Measurements from ENCODE around the gene SEMA4G. TPM values are rescaled to one million over a fixed set of nuclear protein-coding genes. Genes with fewer than 3 reads are reported as not detected.
"Not testable (repeated sequence)": the region's sequence is repeated elsewhere in the genome, so short reads cannot be mapped to it uniquely, and the experiment has no call there.

Gene SEMA4G
- polyA plus RNA-seq, 3 donors, result 49.8 to 67.6 (median 61.7) TPM

GRCh38 chr10:100968062-100968736 lies 1.1 kb upstream of the SEMA4G start:
- no peak for DNase-seq

DNA sequence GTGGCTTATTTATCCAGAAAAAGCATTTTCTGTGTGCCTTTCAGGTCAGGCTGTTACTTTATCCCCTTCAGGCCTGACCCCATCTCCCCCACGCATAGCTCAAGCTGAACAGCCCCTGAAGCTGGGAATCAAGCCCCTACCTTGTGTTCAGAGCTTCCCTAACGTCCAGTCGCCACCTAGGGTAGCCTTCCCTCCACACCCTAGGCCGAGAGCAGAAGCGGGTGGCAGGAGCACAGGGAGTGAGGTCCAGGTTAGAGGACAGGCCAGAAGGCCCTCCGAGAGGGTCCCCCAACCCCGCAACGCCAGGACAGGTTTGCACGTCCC lies 479 bp upstream of the SEMA4G start:
- DNase-seq, result no peak

DNA sequence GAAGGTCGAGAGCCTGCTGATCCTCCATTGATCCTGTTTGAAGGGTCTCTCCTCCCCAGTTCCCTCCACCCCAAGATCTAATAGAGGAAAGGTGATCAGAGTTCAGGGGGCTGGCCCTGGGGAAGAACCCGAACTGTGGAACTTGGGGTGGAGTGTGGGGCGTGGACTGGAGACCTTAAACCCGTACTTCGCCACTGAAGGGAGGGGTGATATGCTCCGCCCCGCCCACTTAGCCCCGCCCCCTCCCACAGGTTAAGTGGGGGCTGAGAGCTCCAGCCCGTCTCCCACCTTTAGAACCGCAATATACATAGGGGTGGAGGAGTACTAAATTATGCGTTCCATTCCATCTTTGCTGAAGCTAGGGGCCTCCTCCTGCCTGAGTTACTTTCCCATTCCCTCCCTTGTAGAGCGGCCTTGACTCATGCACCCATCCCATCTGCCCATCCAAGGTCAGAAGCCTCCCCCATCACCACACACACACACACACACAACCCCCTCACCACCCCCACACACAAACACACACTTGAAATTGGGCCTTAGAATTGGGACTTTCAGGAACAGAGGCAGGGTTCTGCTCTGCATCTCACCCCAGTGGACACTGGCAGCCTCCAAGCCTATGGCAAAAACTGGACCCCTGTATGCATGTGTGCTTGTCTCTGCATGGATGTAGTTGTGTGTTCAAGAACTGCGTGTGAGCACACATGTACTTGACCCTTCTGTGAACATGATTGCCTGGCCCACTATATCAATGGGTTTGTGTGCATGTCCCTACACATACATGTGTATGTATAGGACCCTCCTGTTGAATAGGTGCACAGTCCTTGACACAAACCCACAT lies 991 bp downstream of the SEMA4G start:
- DNase-seq, result no peak

DNA sequence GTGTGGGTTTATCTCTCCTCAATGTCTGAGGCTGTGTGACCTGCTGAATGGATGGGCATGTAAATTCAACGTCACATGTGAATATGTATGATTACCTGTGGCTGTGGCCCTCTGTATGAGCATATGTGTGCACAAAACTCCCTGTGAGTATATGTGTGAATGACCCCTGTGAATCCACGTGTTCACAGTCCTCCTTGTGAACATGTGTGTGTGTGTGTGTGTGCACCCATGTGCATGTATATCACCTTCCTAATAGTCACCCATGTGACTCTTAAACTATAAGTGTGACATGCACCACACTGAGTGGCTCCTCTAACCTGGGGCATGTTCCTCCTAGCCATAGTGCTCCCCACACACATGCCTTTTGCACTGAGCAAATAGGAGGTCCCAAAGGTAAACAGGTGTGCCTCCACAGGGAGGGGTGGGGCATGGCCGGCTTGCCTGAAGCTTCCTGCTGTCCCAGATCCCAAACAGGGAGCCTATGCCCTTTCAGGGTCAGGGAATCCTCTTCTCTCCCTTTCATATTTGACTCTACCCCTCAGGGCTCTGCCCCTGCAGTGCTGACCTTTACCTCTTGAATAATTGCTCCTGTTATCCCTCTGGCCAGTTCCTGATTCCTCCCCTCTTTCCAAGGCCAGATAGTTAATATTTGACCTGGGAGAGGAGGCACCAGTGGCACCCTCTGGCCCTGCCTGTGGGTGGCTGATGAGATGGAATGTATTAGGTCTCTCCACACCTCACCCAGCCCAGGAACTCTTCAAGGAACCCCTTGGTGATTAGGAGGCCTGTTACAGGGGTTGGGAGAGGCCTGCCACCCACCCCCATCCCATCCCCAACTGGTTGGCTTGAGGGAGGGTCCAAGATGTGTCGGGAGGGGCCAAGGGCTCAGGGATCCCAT lies 1.9 kb downstream of the SEMA4G start:
- no peak for DNase-seq

- DNase-seq, result no peak
Observed at GRCh38 chr10:100972115-100972903, 3.0 kb downstream of the SEMA4G start.

DNA sequence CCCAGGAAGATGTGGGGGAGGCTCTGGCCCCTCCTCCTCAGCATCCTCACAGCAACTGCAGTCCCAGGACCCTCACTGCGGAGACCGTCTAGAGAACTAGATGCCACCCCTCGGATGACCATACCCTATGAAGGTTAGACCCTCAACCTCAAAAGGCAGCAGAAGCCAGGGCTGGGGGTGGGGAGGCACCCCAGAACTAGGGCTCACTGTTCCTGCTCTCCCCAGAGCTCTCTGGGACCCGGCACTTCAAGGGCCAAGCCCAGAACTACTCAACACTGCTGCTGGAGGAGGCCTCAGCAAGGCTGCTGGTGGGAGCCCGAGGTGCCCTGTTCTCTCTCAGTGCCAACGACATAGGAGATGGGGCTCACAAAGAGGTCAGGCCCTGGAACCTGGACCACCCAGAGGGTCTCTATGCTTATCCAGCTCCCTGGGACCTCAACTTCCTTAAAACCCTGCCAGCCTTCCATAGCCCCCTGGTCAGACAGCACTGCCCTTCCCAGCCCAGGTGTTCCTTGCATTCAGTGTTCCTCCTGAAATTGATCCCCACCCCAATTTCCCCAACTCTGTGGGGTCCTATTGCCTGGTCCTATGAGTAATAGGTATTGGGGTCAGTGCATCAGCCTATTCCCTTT lies 3.7 kb downstream of the SEMA4G start:
- no peak for DNase-seq

DNA sequence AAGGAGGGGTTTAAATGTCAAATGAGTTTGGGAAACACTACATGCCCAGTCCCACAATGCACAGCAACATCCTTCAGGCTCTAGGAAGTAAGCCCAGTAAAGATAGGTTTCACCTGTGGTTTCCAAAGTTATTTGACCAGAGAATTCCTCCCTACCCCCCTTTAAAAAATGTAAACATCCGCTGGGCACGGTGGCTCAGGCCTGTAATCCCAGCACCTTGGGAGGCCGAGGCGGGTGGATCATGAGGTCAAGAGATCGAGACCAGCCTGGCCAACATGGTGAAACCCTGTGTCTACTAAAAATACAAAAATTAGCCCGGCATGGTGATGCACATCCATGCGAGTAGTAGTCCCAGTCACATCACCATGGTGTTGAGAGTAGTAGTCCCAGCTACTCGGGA lies 6.1 kb downstream of the SEMA4G start:
- DNase-seq, result not testable (repeated sequence)

- DNase-seq, result no peak
Observed at GRCh38 chr10:100976906-100977305, 7.6 kb downstream of the SEMA4G start.

GRCh38 chr10:100977436-100977835 lies 8.1 kb downstream of the SEMA4G start:
- no peak for DNase-seq

- DNase-seq, result no peak
Observed at GRCh38 chr10:100978121-100978900, 9.0 kb downstream of the SEMA4G start.

DNA sequence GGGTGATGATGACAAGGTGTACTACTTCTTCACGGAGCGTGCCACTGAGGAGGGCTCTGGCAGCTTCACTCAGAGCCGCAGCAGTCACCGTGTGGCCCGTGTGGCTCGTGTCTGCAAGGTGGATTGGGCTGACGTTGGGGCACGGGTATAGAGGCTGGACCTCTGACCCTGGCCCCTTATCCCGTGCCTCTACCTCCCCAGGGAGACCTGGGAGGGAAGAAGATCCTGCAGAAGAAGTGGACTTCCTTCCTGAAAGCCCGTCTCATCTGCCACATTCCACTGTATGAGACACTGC lies 9.5 kb downstream of the SEMA4G start:
- no peak for DNase-seq

DNA sequence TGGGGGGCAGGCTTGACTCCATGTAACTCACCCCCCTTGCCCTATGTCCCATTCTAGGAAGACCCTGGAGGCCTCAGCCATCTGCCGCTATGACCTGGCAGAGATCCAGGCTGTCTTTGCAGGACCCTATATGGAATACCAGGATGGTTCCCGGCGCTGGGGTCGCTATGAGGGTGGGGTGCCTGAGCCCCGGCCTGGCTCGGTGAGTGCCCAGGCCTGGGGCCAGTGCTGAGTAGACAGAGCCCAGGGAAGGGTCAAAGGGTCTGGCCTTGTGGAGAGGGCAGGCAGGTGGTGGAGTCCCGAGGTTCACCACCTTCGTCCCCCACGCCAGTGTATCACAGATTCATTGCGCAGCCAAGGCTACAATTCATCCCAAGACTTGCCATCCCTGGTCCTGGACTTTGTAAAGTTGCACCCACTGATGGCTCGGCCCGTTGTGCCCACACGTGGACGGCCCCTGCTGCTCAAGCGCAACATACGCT lies 10.5 kb downstream of the SEMA4G start:
- no peak for DNase-seq

- no peak for DNase-seq
Observed at GRCh38 chr10:100980311-100980710, 11.0 kb downstream of the SEMA4G start.

DNA sequence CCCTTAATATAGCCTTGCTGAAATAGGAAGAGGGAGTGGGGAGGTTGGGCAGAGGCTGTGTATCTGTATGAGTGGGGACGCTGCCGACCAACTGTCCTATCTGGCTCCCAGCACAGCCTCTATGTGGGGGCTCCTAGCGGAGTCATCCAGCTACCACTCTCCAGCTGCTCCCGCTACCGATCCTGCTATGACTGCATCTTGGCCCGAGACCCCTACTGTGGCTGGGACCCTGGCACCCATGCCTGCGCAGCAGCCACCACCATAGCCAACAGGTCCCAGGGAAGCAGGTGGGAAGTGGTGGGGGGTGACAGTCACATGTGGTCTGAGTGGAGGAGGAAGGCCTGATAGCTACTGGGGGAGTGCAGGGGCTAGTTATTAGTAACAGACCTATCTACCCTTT lies 11.4 kb downstream of the SEMA4G start:
- DNase-seq, result no peak

DNA sequence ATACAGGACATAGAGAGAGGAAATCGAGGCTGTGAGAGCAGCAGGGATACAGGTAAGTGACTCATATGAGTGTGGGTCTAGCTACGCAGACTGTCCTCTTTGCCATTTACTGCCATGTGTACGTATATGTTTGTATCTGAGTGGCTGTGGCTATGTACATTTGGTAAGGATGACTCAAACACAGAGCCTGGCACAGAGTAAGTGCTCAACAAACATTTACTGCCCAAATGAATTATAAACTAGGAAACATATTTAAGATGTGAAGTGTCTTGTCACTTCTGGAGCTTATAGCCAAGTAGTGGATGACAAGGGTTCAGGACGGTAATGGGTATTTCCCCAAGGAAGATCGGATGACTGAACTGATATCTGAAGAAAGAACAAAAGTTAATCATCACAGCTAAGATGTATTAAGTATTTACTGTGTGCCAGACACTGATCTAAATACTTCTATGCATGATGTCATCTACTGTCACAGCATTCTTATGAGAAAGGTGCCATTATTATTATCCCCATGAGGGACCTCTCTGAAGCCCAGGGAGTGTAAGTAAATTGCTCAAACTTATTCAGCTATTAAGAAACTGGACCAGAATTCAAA lies 12.0 kb downstream of the SEMA4G start:
- DNase-seq, result no peak

GRCh38 chr10:100982916-100983830 lies 13.9 kb downstream of the SEMA4G start:
- DNase-seq, result no peak

DNA sequence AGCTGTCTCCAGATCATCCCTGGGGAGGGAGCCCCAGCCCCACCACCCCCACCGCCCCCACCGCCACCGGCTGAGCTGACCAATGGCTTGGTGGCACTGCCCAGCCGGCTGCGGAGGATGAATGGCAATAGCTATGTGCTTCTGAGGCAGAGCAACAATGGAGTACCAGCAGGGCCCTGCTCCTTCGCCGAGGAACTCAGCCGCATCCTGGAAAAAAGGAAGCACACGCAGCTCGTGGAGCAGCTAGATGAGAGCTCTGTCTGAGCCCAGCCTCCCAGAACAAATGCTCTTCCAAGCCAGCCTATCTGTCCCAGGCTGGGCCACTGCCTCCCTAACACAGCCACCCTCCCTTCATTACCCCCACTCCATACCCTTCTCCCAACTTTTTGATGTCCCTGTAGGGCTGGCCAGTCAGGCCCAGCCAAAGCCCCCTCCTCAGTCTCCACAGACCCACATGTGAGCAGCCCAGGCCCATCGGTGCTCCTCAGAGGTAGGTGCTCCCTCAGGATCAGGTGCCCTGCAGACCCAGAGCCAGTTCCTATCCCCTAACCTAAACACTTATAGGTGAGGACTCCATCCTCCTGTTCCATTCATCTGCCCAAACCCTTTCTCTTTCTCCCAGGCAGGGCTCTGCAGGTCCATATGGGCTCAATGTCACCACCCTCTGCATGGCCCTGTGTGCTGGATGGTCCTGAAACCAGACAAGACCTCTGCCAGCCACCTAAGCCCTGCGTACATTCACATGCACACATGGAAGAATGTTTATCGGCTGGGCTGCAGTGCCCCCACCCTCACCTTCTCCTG lies 14.8 kb downstream of the SEMA4G start:
- no peak for DNase-seq

DNA sequence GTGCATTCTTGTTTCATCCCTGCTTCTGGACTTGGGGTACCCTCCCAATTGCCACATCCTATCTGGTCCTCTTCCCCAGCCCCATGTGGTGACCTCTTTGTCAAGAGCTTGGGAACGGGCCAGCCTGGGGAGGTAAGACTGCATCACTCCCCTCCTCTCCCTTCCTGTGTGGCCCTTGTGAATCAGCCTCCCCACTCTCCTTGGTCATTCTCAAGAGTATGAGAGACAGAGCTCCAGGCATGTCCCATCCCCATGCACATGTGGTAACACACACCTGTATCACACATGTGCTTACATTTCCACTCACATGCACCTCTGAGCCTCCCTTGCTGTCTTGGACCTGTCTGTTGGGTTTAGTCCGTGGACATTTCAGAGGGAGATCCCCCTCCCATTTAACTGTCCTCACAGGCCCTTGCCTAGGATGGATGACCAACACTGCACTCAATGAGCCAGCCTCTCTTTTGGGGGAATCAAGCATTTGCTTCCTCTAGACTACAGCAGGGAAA lies 15.4 kb downstream of the SEMA4G start:
- no peak for DNase-seq

Measured in renal pelvis (tissue), 4 donors.